T-cell (primary cell): ENCODE measurements around the gene SELENOI. TPM values are rescaled to one million over a fixed set of nuclear protein-coding genes. Genes with fewer than 3 reads are reported as not detected.

Experiments used
- ATAC-seq, 4 experiments: fragments of 200-7000 bp in 3 of 4; fragments of 150-1000 bp in 1 of 4; cut with Tn5 transposase; replicated peaks in 1 of 4; 1 replicate in 3 of 4; 2 replicates in 1 of 4; pipeline ENCODE4 v1.10.0; 2021; ENCODE audit warnings: moderate library complexity in 3 of 4, mild to moderate bottlenecking in 2 of 4, moderate number of reproducible peaks in 1 of 4
- CTCF ChIA-PET, 2 donors: fragments of 300-600 bp; sonication (Branson Sonifier 250); formaldehyde crosslinking; loops; one replicate each; lab custom pipeline; 2022; ENCODE audit warnings: antibody characterized with exemption in 2 of 2; lab: Charles Lee
- POLR2A ChIA-PET, 2 donors: fragments of 300-600 bp; sonication (Branson Sonifier 250); formaldehyde crosslinking; loops; one replicate each; lab custom pipeline; 2022; ENCODE audit warnings: antibody characterized with exemption in 2 of 2; lab: Charles Lee
- DNase-seq, 35 experiments: peaks; one replicate each; pipeline versions ENCODE4 v3.0.0 to v3.0.0-alpha.2; 2013 to 2023
- H3K27ac ChIP-seq: one replicate; pipeline ENCODE4 v1.5.1; 2013; ENCODE audit warnings: low read length
- H3K27me3 ChIP-seq, 2 experiments: replicated peaks in 1 of 2; 1 replicate in 1 of 2; 2 replicates in 1 of 2; pipeline versions ENCODE4 v1.6.1 to v1.7.0; 2013; ENCODE audit warnings: low read length in 1 of 2, mixed read lengths in 1 of 2; ENCODE audit not compliant: control insufficient read depth in 2 of 2, insufficient read depth in 2 of 2; ENCODE audit errors: extremely low read depth in 1 of 2
- H3K36me3 ChIP-seq, 2 donors: 1 replicate in 1 of 2; 2 replicates in 1 of 2; pipeline versions ENCODE4 v1.6.1 to v1.7.0; 2013; ENCODE audit warnings: low read length in 1 of 2; ENCODE audit not compliant: control insufficient read depth in 2 of 2, insufficient read depth in 1 of 2; ENCODE audit errors: extremely low read depth in 1 of 2
- H3K4me1 ChIP-seq, 2 experiments: 1 replicate in 1 of 2; 2 replicates in 1 of 2; pipeline versions ENCODE4 v1.6.1 to v1.7.0; 2013; ENCODE audit warnings: low read length in 2 of 2, mixed read lengths in 1 of 2; ENCODE audit not compliant: insufficient read depth in 2 of 2, control insufficient read depth in 1 of 2; ENCODE audit errors: extremely low read depth in 1 of 2
- H3K4me3 ChIP-seq, 2 donors: 1 replicate in 1 of 2; 2 replicates in 1 of 2; pipeline versions ENCODE4 v1.5.1 to v1.7.0; 2013; ENCODE audit warnings: mild to moderate bottlenecking in 2 of 2, low read length in 1 of 2, moderate library complexity in 1 of 2; ENCODE audit not compliant: control insufficient read depth in 1 of 2; ENCODE audit errors: extremely low read depth in 1 of 2
- H3K9me3 ChIP-seq: 2 replicates; pipeline ENCODE4 v1.7.0; 2013
- H3K27ac Mint-ChIP-seq, 2 donors: one replicate each; pipeline ENCODE4 v1.8.0; 2020 to 2021; ENCODE audit warnings: mild to moderate bottlenecking in 2 of 2, mixed read lengths in 2 of 2
- H3K27me3 Mint-ChIP-seq, 2 donors: one replicate each; pipeline ENCODE4 v1.8.0; 2021 to 2022; ENCODE audit warnings: mixed read lengths in 2 of 2
- H3K36me3 Mint-ChIP-seq: one replicate; pipeline ENCODE4 v1.8.0; 2021; ENCODE audit warnings: mixed read lengths
- H3K4me1 Mint-ChIP-seq, 3 donors: one replicate each; pipeline ENCODE4 v1.8.0; 2020 to 2022; ENCODE audit warnings: mixed read lengths in 3 of 3, mild to moderate bottlenecking in 1 of 3
- H3K4me3 Mint-ChIP-seq, 3 donors: one replicate each; pipeline ENCODE4 v1.8.0; 2020 to 2022; ENCODE audit warnings: mild to moderate bottlenecking in 3 of 3, mixed read lengths in 3 of 3, moderate library complexity in 3 of 3
- H3K9me3 Mint-ChIP-seq, 3 donors: one replicate each; pipeline ENCODE4 v1.8.0; 2020 to 2022; ENCODE audit warnings: mixed read lengths in 3 of 3
- WGBS: methylation state at CpG from one replicate; pipeline ENCODE4 v1.1.5; 2013; ENCODE audit warnings: missing lambda C conversion rate; ENCODE audit not compliant: insufficient coverage; 5-methylcytosine and 5-hydroxymethylcytosine counted together
- total RNA-seq, 35 experiments: library from RNA in 6 of 35; stranded (reverse) in 6 of 35; fragments of 120-200 nt in 1 of 35; gene quantifications; one replicate each; pipeline versions ENCODE4 v1.2.1 to v1.2.4 and lab custom pipeline; 2013 to 2026

The SELENOI gene
- total RNA-seq, 5 donors from 2014 or later (not counting 1 experiment from before 2014, with no cell fraction given) = 18.3 to 37.1 (median 22.0) TPM

GRCh38 chr2:26396734-26397298, 50.9 kb downstream of the SELENOI start:
- peaks cover 10% of the 10 kb centered on the region for H3K36me3 Mint-ChIP-seq
- no peaks in the 10 kb centered on the region for H3K9me3 ChIP-seq
- H3K4me1 Mint-ChIP-seq = peaks cover 16 to 20% (median 16%) of the 10 kb centered on the region in 3 donors
- H3K36me3 ChIP-seq = no peaks in the 10 kb centered on the region
- H3K4me1 ChIP-seq = peaks cover 0 to 6% of the 10 kb centered on the region in 2 experiments
- peaks cover 3% of the 10 kb centered on the region in 2 donors for H3K27me3 Mint-ChIP-seq
- no peak overlapping the region for H3K4me3 Mint-ChIP-seq
- H3K27ac ChIP-seq = no peak overlapping the region
- ChIA-PET POLR2A (no interaction called here), CTCF (no interaction called here)
- peaks cover 0 to 8% of the 10 kb centered on the region in 2 experiments for H3K27me3 ChIP-seq
- ATAC-seq (peak in 2 of 4 experiments; percentile 56 to 72), DNase-seq (peak in 4 of 35 experiments; percentile 1 to 26 (median 14))
- H3K27ac Mint-ChIP-seq = peak overlapping the region; percentile 24 to 82
- H3K9me3 Mint-ChIP-seq = no peaks in the 10 kb centered on the region
- 26% methylated on average over 4 of the region's 5 CpGs for WGBS
- H3K4me3 ChIP-seq = no peak overlapping the region

GRCh38 chr2:26399771-26400376, 53.9 kb downstream of the SELENOI start:
- ATAC-seq (no peak), DNase-seq (no peak)
- no peaks in the 10 kb centered on the region for H3K9me3 Mint-ChIP-seq
- H3K36me3 Mint-ChIP-seq = peaks cover 4% of the 10 kb centered on the region
- Histone ChIP-seq H3K4me3 (no peak overlapping the region), H3K4me1 (peaks cover 0 to 8% of the 10 kb centered on the region in 2 experiments), H3K9me3 (no peaks in the 10 kb centered on the region), H3K27ac (no peak overlapping the region), H3K36me3 (no peaks in the 10 kb centered on the region), H3K27me3 (peaks cover 0 to 17% of the 10 kb centered on the region in 2 experiments)
- no peak overlapping the region for H3K27ac Mint-ChIP-seq
- H3K27me3 Mint-ChIP-seq = peaks cover 3 to 10% of the 10 kb centered on the region in 2 donors
- H3K4me3 Mint-ChIP-seq = no peak overlapping the region
- ChIA-PET CTCF (no interaction called here), POLR2A (no interaction called here)
- peaks cover 12 to 23% (median 16%) of the 10 kb centered on the region in 3 donors for H3K4me1 Mint-ChIP-seq
- 37% methylated on average over 2 of the region's 4 CpGs for whole genome bisulfite sequencing

- Histone ChIP-seq H3K27ac (no peak overlapping the region), H3K36me3 (no peaks in the 10 kb centered on the region), H3K27me3 (peaks cover 0 to 17% of the 10 kb centered on the region in 2 experiments), H3K4me3 (no peak overlapping the region), H3K9me3 (no peaks in the 10 kb centered on the region), H3K4me1 (peaks cover 0 to 8% of the 10 kb centered on the region in 2 experiments)
- Mint-ChIP-seq H3K4me3 (no peak overlapping the region), H3K27me3 (peaks cover 3 to 10% of the 10 kb centered on the region in 2 donors), H3K4me1 (peaks cover 12 to 22% (median 16%) of the 10 kb centered on the region in 3 donors), H3K36me3 (peaks cover 4% of the 10 kb centered on the region), H3K9me3 (no peaks in the 10 kb centered on the region), H3K27ac (no peak overlapping the region)
- WGBS = 80% methylated on average over 4 of the region's 5 CpGs
- POLR2A ChIA-PET = no interaction called here
- DNase-seq = no peak
- no peak for ATAC-seq
- CTCF ChIA-PET = no interaction called here
Observed at GRCh38 chr2:26400723-26401122, 54.8 kb downstream of the SELENOI start.

DNA sequence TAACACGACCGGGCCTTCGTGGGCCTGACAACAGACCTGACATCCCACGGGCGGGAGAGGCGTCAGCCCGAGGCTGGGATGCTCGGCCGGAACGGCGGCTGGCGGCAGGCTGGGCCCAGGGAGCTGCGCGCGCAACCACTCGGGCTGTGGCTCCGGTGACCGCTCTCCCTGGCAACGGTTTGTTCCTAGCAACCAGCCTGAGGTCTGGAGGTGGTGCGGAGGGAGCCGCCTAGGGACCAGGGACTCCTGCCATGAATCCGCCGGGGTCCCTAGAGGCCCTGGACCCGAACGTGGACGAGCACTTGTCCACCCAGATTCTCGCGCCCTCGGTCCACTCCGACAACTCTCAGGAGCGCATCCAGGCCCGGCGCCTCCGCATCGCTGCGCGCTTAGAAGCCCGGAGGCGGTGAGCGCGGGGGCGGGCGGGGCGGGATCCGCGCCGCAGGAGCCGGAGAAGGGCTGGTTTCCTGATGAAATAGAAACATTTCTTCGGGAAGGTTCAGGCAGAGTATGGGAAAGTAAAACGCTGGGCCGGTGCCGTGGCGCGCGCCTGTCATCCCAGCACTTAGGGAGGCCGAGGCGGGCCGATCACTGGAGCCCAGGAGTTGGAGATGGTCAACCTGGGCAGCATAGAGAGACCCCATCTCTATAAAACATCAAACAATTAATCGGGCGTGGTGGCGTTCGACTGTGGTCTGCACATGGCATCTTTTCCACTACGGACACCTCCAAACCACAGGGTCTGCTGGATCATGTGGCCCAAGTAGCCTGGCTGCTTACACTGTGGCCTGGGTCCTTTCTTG, 56.0 kb downstream of the SELENOI start, which contains the start of gene DRC1:
DRC1 (plus strand) TSS at position 182 of the 803 bp plus-strand sequence; CDS start at position 252, 70 bp downstream.
- no peak within 1 kb of the TSS for H3K4me3 Mint-ChIP-seq
- POLR2A ChIA-PET = no interaction called here
- H3K4me1 Mint-ChIP-seq = peaks cover 9 to 12% (median 9%) of the 10 kb centered on the region in 3 donors

GRCh38 chr2:26407526-26407925, 61.6 kb downstream of the SELENOI start:
- Mint-ChIP-seq H3K4me3 (no peak overlapping the region), H3K27ac (no peak overlapping the region), H3K4me1 (peaks cover 7 to 9% (median 9%) of the 10 kb centered on the region in 3 donors), H3K9me3 (no peaks in the 10 kb centered on the region), H3K36me3 (no peaks in the 10 kb centered on the region), H3K27me3 (peaks cover 14 to 17% of the 10 kb centered on the region in 2 donors)
- Histone ChIP-seq H3K4me1 (no peaks in the 10 kb centered on the region), H3K27ac (no peak overlapping the region), H3K4me3 (no peak overlapping the region), H3K36me3 (no peaks in the 10 kb centered on the region), H3K9me3 (no peaks in the 10 kb centered on the region), H3K27me3 (peaks cover 0 to 8% of the 10 kb centered on the region in 2 experiments)
- ChIA-PET POLR2A (no interaction called here), CTCF (no interaction called here)
- DNase-seq (no peak), ATAC-seq (no peak)
- WGBS = 75% methylated on average over 7 of the region's 9 CpGs

More for the DNA sequence above, 56.0 kb downstream of the SELENOI start, which contains the start of gene DRC1:
- peaks cover 0 to 5% of the 10 kb centered on the region in 2 experiments for H3K4me1 ChIP-seq
- Mint-ChIP-seq H3K27ac (no peak within 1 kb of the TSS), H3K27me3 (peaks cover 3 to 12% of the 10 kb centered on the region in 2 donors), H3K9me3 (no peaks in the 10 kb centered on the region), H3K36me3 (peaks cover under 1% of the 10 kb centered on the region)
- H3K4me3 ChIP-seq = no peak within 1 kb of the TSS
- no peak for ATAC-seq
- 35% methylated on average over 42 of the region's 63 CpGs for WGBS
- no peaks in the 10 kb centered on the region for H3K9me3 ChIP-seq
- H3K27me3 ChIP-seq = peaks cover 0 to 20% of the 10 kb centered on the region in 2 experiments
- H3K27ac ChIP-seq = no peak within 1 kb of the TSS
- H3K36me3 ChIP-seq = no peaks in the 10 kb centered on the region
- CTCF ChIA-PET = no interaction called here
- DNase-seq = peak in 4 of 35 experiments; percentile 1 to 16 (median 6)

DNA sequence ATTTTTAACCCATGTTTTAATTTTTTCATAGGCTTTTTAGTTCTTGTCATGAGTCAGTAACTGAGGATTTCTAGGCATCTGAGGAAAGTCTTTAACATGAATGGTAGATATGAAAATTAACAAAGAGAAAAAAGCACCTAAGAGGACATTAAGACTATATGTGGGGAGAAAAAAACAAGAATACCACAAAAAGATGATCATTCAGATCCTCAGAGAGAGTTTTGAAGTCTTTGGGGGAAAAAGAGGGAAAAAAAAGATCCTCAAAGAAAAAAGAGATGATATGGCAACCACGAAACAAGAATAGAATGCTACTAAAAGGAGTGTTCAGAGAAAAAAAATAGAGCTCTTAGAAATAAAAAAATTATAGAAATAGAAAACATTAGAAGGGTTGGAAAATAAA, 63.8 kb downstream of the SELENOI start:
- Histone ChIP-seq H3K27ac (no peak overlapping the region), H3K36me3 (no peaks in the 10 kb centered on the region), H3K9me3 (no peaks in the 10 kb centered on the region), H3K4me3 (no peak overlapping the region), H3K27me3 (peaks cover 0 to 6% of the 10 kb centered on the region in 2 experiments), H3K4me1 (no peaks in the 10 kb centered on the region)
- ATAC-seq (no peak), DNase-seq (no peak)
- Mint-ChIP-seq H3K4me3 (no peak overlapping the region), H3K27me3 (peaks cover 14% of the 10 kb centered on the region in 2 donors), H3K36me3 (no peaks in the 10 kb centered on the region), H3K27ac (no peak overlapping the region), H3K4me1 (peaks cover 7 to 9% (median 9%) of the 10 kb centered on the region in 3 donors), H3K9me3 (no peaks in the 10 kb centered on the region)
- CTCF ChIA-PET = no interaction called here
- POLR2A ChIA-PET = no interaction called here
- no CpG with 5 or more reads among the region's 1 CpG for WGBS
